ENCODE results near the gene HAS3.

- no peak for TF ChIP-seq POLR2AphosphoS5 (IDR thresholded peaks at IDR 0.05; ENCODE audit: low read depth)
- no peak for TF ChIP-seq CTCF (IDR thresholded peaks at IDR 0.05; ENCODE audit: insufficient read depth, low read length)
- no peak for TF ChIP-seq GABPA (IDR thresholded peaks at IDR 0.05; ENCODE audit: low read depth)
- no peak for TF ChIP-seq REST (IDR thresholded peaks at IDR 0.05; ENCODE audit: insufficient replicate concordance, low read depth)
Measured at GRCh38 chr16:69138608-69139007, 33.2 kb downstream of the HAS3 start.
